HCT116 (cell line): ENCODE data around the gene MKI67. TPM values are rescaled to one million over a fixed set of nuclear protein-coding genes. Genes with fewer than 3 reads are reported as not detected.

Experiments used
- ATAC-seq: fragments of 200-7000 bp; cut with Tn5 transposase; 2 replicates; pipeline ENCODE4 v1.9.1; 2020; ENCODE audit warnings: mild to moderate bottlenecking, moderate library complexity
- BruUV-seq: library from RNA; stranded (reverse); fragments of 400-500 nt; replicated peaks from 2 replicates; lab custom pipeline; 2021; lab: Mats Ljungman, UMichigan
- CTCF ChIA-PET: fragments of 300-600 bp; sonication (Branson Sonifier 250); formaldehyde crosslinking; loops from one replicate; lab custom pipeline; 2021; ENCODE audit warnings: antibody characterized with exemption; lab: Charles Lee
- POLR2A ChIA-PET: fragments of 300-600, 350-600 bp; sonication (Branson Sonifier 250); formaldehyde crosslinking; loops from one replicate; lab custom pipeline; 2021; ENCODE audit warnings: antibody characterized with exemption; lab: Charles Lee
- RAD21 ChIA-PET, 2 experiments: fragments of 300-600 bp; sonication (Branson Sonifier 250); formaldehyde crosslinking; loops; one replicate each; lab custom pipeline; 2023; ENCODE audit warnings: low total read pairs in 2 of 2; ENCODE audit not compliant: uncharacterized antibody in 2 of 2, unreplicated experiment in 2 of 2, low non-redundant PET in 1 of 2; lab: Charles Lee
- DNase-seq: peaks from one replicate; pipeline ENCODE4 v3.0.0-alpha.2; 2010; ENCODE audit warnings: low read depth, low spot score
- H2AFZ ChIP-seq: fragments of 200-600 bp; shearing (Covaris generic), sonication (generic); 2 replicates; pipeline ENCODE4 v1.6.1; 2017; ENCODE audit warnings: low read depth, mixed run types, mixed read lengths, antibody characterized with exemption, low read length; ENCODE audit not compliant: poor library complexity, severe bottlenecking
- H3K27ac ChIP-seq: 2 replicates; pipeline ENCODE4 v1.5.1; 2012; ENCODE audit warnings: low read depth, low read length
- H3K27me3 ChIP-seq: fragments of 200-600 bp; sonication (generic); 2 replicates; pipeline ENCODE4 v1.6.1; 2016; ENCODE audit warnings: mixed run types, low read length, mixed read lengths; ENCODE audit not compliant: insufficient read depth
- H3K36me3 ChIP-seq, 2 experiments: fragments of 200-500 bp in 1 of 2; fragments of 200-600 bp in 1 of 2; sonication (Bioruptor generic) in 1 of 2; sonication (generic) in 1 of 2; 2 replicates each; pipeline versions ENCODE4 v1.5.1 to v1.6.1; 2014 to 2016; ENCODE audit warnings: low read length in 2 of 2, inconsistent platforms in 1 of 2, mixed read lengths in 1 of 2, mixed run types in 1 of 2; ENCODE audit not compliant: insufficient read depth in 2 of 2, control insufficient read depth in 1 of 2
- H3K4me1 ChIP-seq, 2 experiments: fragments of 200-600 bp in 1 of 2; sonication (generic) in 1 of 2; 2 replicates each; pipeline versions ENCODE4 v1.5.1 to v1.6.1; 2012 to 2017; ENCODE audit warnings: low read length in 2 of 2, inconsistent platforms in 1 of 2, mild to moderate bottlenecking in 1 of 2, mixed read lengths in 1 of 2, mixed run types in 1 of 2, moderate library complexity in 1 of 2; ENCODE audit not compliant: insufficient read depth in 2 of 2, control insufficient read depth in 1 of 2
- H3K4me2 ChIP-seq: fragments of 200-600 bp; sonication (generic); 2 replicates; pipeline ENCODE4 v1.6.1; 2017; ENCODE audit warnings: mixed run types, low read length, mixed read lengths
- H3K4me3 ChIP-seq, 2 experiments: fragments of 200-600 bp in 1 of 2; sonication (generic) in 1 of 2; replicated peaks in 1 of 2; 2 replicates each; pipeline ENCODE4 v1.5.1; 2011 to 2016; ENCODE audit warnings: low read length in 2 of 2, control low read depth in 1 of 2, low read depth in 1 of 2, mild to moderate bottlenecking in 1 of 2, mixed read lengths in 1 of 2, mixed run types in 1 of 2
- H3K79me2 ChIP-seq: fragments of 200-600 bp; sonication (generic); 2 replicates; pipeline ENCODE4 v1.6.1; 2017; ENCODE audit warnings: mild to moderate bottlenecking, mixed run types, low read length, moderate library complexity, mixed read lengths; ENCODE audit not compliant: insufficient read depth
- H3K9ac ChIP-seq: fragments of 200-600 bp; sonication (generic); 2 replicates; pipeline ENCODE4 v1.6.1; 2016; ENCODE audit warnings: low read length, mixed read lengths
- H3K9me2 ChIP-seq: fragments of 200-600 bp; sonication (generic), shearing (Covaris generic); 2 replicates; pipeline ENCODE4 v1.6.1; 2017; ENCODE audit warnings: mixed run types, mild to moderate bottlenecking, moderate library complexity; ENCODE audit not compliant: insufficient read depth
- H3K9me3 ChIP-seq, 2 experiments: fragments of 200-500 bp in 1 of 2; fragments of 200-600 bp in 1 of 2; sonication (Bioruptor generic) in 1 of 2; sonication (generic) in 1 of 2; 2 replicates each; pipeline ENCODE4 v1.6.1; 2014 to 2017; ENCODE audit warnings: low read length in 2 of 2, mixed read lengths in 2 of 2, inconsistent platforms in 1 of 2, low read depth in 1 of 2, mild to moderate bottlenecking in 1 of 2, mixed run types in 1 of 2, moderate library complexity in 1 of 2; ENCODE audit not compliant: control insufficient read depth in 1 of 2, insufficient read depth in 1 of 2
- H4K20me1 ChIP-seq: fragments of 200-600 bp; sonication (generic), shearing (Covaris generic); 2 replicates; pipeline ENCODE4 v1.6.1; 2017; ENCODE audit warnings: mixed run types, mild to moderate bottlenecking, moderate library complexity; ENCODE audit not compliant: insufficient read depth
- CBX3 ChIP-seq: IDR thresholded peaks from 2 replicates; pipeline ENCODE4 v1.6.1; 2012; ENCODE audit warnings: low read depth
- CEBPB ChIP-seq: IDR thresholded peaks from 2 replicates; pipeline ENCODE4 v1.6.1; 2012; ENCODE audit warnings: low read depth
- CTCF ChIP-seq, 3 experiments: fragments of 200-600 bp in 1 of 3; sonication (generic) in 1 of 3; IDR thresholded peaks in 2 of 3; conservative IDR thresholded peaks in 1 of 3; 2 replicates each; pipeline ENCODE4 v1.5.1; 2012 to 2017; ENCODE audit warnings: low read depth in 2 of 3, low read length in 2 of 3, antibody characterized with exemption in 1 of 3, borderline replicate concordance in 1 of 3, control low read depth in 1 of 3, mild to moderate bottlenecking in 1 of 3, mixed read lengths in 1 of 3, mixed run types in 1 of 3, moderate library complexity in 1 of 3; ENCODE audit not compliant: insufficient read depth in 1 of 3
- EGR1 ChIP-seq: IDR thresholded peaks from 2 replicates; pipeline ENCODE4 v1.6.1; 2012; ENCODE audit warnings: low read depth
- ELF1 ChIP-seq: IDR thresholded peaks from 2 replicates; pipeline ENCODE4 v1.6.1; 2012; ENCODE audit warnings: low read depth, borderline replicate concordance
- EZH2 ChIP-seq: fragments of 200-600 bp; sonication (generic); IDR thresholded peaks from 2 replicates; pipeline ENCODE4 v1.6.1; 2017; ENCODE audit warnings: antibody characterized with exemption, mixed run types
- EZH2phosphoT487 ChIP-seq: fragments of 200-600 bp; IDR thresholded peaks from 2 replicates; pipeline ENCODE4 v1.6.1; 2018; ENCODE audit warnings: antibody characterized with exemption, borderline replicate concordance
- FOSL1 ChIP-seq: IDR thresholded peaks from 2 replicates; pipeline ENCODE4 v1.6.1; 2012; ENCODE audit warnings: low read depth
- JUND ChIP-seq: IDR thresholded peaks from 2 replicates; pipeline ENCODE4 v1.6.1; 2012
- MAX ChIP-seq: IDR thresholded peaks from 2 replicates; pipeline ENCODE4 v1.6.1; 2012
- POLR2A ChIP-seq: IDR thresholded peaks from 2 replicates; pipeline ENCODE4 v1.7.0; 2011; ENCODE audit warnings: borderline replicate concordance; ENCODE audit not compliant: insufficient read depth, insufficient read length; ENCODE audit errors: extremely low read depth
- POLR2AphosphoS5 ChIP-seq: IDR thresholded peaks from 2 replicates; pipeline ENCODE4 v1.6.1; 2011; ENCODE audit warnings: mild to moderate bottlenecking, low read depth, low read length, moderate library complexity
- RAD21 ChIP-seq: IDR thresholded peaks from 2 replicates; pipeline ENCODE4 v1.6.1; 2012; ENCODE audit warnings: low read depth, mild to moderate bottlenecking
- SIN3A ChIP-seq: IDR thresholded peaks from 2 replicates; pipeline ENCODE4 v1.6.1; 2012; ENCODE audit warnings: low read depth
- SRF ChIP-seq: IDR thresholded peaks from 2 replicates; pipeline ENCODE4 v1.6.1; 2012; ENCODE audit warnings: low read depth
- TCF7L2 ChIP-seq: IDR thresholded peaks from 2 replicates; pipeline ENCODE4 v1.7.0; 2011; ENCODE audit warnings: borderline replicate concordance, inconsistent platforms; ENCODE audit not compliant: insufficient read depth, insufficient read length; ENCODE audit errors: extremely low read depth
- ZBTB33 ChIP-seq: IDR thresholded peaks from 2 replicates; pipeline ENCODE4 v1.6.1; 2011; ENCODE audit warnings: mild to moderate bottlenecking, low read length, moderate library complexity; ENCODE audit not compliant: insufficient replicate concordance; ENCODE audit errors: extremely low read depth
- ZFX ChIP-seq: fragments of 450-650 bp; IDR thresholded peaks from 2 replicates; pipeline ENCODE4 v1.6.1; 2017
- intact Hi-C: fragments of 100-400 bp; cut with micrococcal nuclease; formaldehyde crosslinking; loops from 2 replicates; pipeline ENCODE4 v1.10.0; 2022
- total RNA-seq: library from RNA; stranded (reverse); gene quantifications from one replicate; pipeline ENCODE4 v1.2.1, GENCODE V29; 2021; ENCODE audit not compliant: unreplicated experiment

The MKI67 gene
- total RNA-seq, 1 experiment from 2014 or later: 202 TPM

- H3K79me2 ChIP-seq: peaks cover 100% of the 10 kb centered on the region
- no TSS peak for BruUV-seq
- no peak for DNase-seq
- H3K36me3 ChIP-seq: peaks cover 82 to 95% of the 10 kb centered on the region in 2 experiments
- H3K4me2 ChIP-seq: no peak overlapping the region
- H3K4me3 ChIP-seq: no peak overlapping the region
- no peaks in the 10 kb centered on the region for H3K27me3 ChIP-seq
- ChIA-PET POLR2A (no interaction called here), CTCF (interaction anchor here (0.8 to 1.4 kb wide), 3 partner anchors 19 to 47 kb away, joined by 3 to 5 read pairs (median 3); no protein-coding TSS in a partner anchor), RAD21 (no interaction called here)
- no peaks in the 10 kb centered on the region for H3K4me1 ChIP-seq
- no peak overlapping the region for H3K27ac ChIP-seq
- ATAC-seq: no peak
- no peaks in the 10 kb centered on the region for H3K9me3 ChIP-seq
- no peaks in the 10 kb centered on the region for H3K9me2 ChIP-seq
- H4K20me1 ChIP-seq: peaks cover 22% of the 10 kb centered on the region; the same call in 1 of the 2 replicates
- no peak overlapping the region for H3K9ac ChIP-seq
- H2AFZ ChIP-seq: no peak overlapping the region
- intact Hi-C loops: no loop called here
- TF ChIP-seq CTCF (IDR thresholded peaks at IDR 0.05 in 2 of 3, conservative IDR thresholded peaks at IDR 0.05 in 1 of 3; ENCODE audit: borderline replicate concordance in 1 of 3, insufficient read depth in 1 of 3, low read depth in 2 of 3, low read length in 2 of 3) (no peak), EGR1 (no peak), CEBPB (no peak), ZFX (no peak), POLR2A (no peak), RAD21 (no peak), ZBTB33 (no peak), EZH2 (no peak), SRF (no peak), MAX (no peak), ELF1 (no peak), FOSL1 (no peak), EZH2phosphoT487 (no peak), POLR2AphosphoS5 (no peak; the same call in 1 of the 2 replicates), TCF7L2 (no peak), JUND (no peak), CBX3 (no peak), SIN3A (no peak)
These were observed 10.0 kb downstream of the MKI67 start for GRCh38 chr10:128116187-128116586.
